GM18951 (cell line): Measurements from ENCODE around the gene TMCC3.
"Not testable (repeated sequence)": the region's sequence is repeated elsewhere in the genome, so short reads cannot be mapped to it uniquely, and the experiment has no call there.

Experiments
- POLR2A ChIP-seq: IDR thresholded peaks from 4 replicates; pipeline ENCODE4 v1.6.1; 2011; ENCODE audit warnings: mild to moderate bottlenecking; ENCODE audit not compliant: insufficient read length, insufficient read depth; ENCODE audit errors: extremely low read depth
- in situ Hi-C: fragments of 300-500 bp; cut with MboI; formaldehyde crosslinking; loops from one replicate; pipeline ENCODE4 v1.12.0; 2022; ENCODE audit warnings: low sequenced_read_pairs, mixed read lengths, inconsistent platforms; ENCODE audit not compliant: unreplicated experiment

The TMCC3 gene

GRCh38 chr12:94616203-94616729, 34.1 kb downstream of the TMCC3 start:
- in situ Hi-C loops: no loop called here
- no peak for TF ChIP-seq POLR2A

GRCh38 chr12:94615260-94616181, 34.8 kb downstream of the TMCC3 start:
- in situ Hi-C loops: no loop called here
- no peak for TF ChIP-seq POLR2A

GRCh38 chr12:94614288-94614721, 36.1 kb downstream of the TMCC3 start:
- no peak for TF ChIP-seq POLR2A
- in situ Hi-C loops: no loop called here

GRCh38 chr12:94609917-94610443, 40.4 kb downstream of the TMCC3 start:
- in situ Hi-C loops: no loop called here
- TF ChIP-seq POLR2A: no peak

- in situ Hi-C loops: not testable (repeated sequence)
Measured at GRCh38 chr12:94606810-94607209, 43.5 kb downstream of the TMCC3 start.

GRCh38 chr12:94604366-94604698, 46.0 kb downstream of the TMCC3 start:
- in situ Hi-C loops: no loop called here
- TF ChIP-seq POLR2A: no peak

GRCh38 chr12:94603434-94604365, 46.7 kb downstream of the TMCC3 start:
- in situ Hi-C loops: no loop called here
- no peak for TF ChIP-seq POLR2A

- TF ChIP-seq POLR2A: no peak
- in situ Hi-C loops: no loop called here
Measured at GRCh38 chr12:94602024-94602423, 48.3 kb downstream of the TMCC3 start.

GRCh38 chr12:94601307-94601706, 49.0 kb downstream of the TMCC3 start:
- in situ Hi-C loops: not testable (repeated sequence)

GRCh38 chr12:94599189-94599588, 51.2 kb downstream of the TMCC3 start:
- in situ Hi-C loops: no loop called here
- no peak for TF ChIP-seq POLR2A

GRCh38 chr12:94597268-94597667, 53.1 kb downstream of the TMCC3 start:
- no peak for TF ChIP-seq POLR2A
- in situ Hi-C loops: no loop called here

- TF ChIP-seq POLR2A: no peak
- in situ Hi-C loops: no loop called here
Measured at GRCh38 chr12:94596596-94596995, 53.8 kb downstream of the TMCC3 start.

GRCh38 chr12:94595152-94595551, 55.2 kb downstream of the TMCC3 start:
- TF ChIP-seq POLR2A: no peak
- in situ Hi-C loops: no loop called here
